Keratinocyte (primary cell): ENCODE data around the gene SLC6A8. TPM values are rescaled to one million over a fixed set of nuclear protein-coding genes. Genes with fewer than 3 reads are reported as not detected.

ENCODE experiments used
- DNase-seq: peaks from one replicate; pipeline ENCODE4 v3.0.0-alpha.2; 2011; ENCODE audit warnings: low read depth, missing footprints, low spot score
- FAIRE-seq: peaks from 2 replicates; lab custom pipeline; 2011; peaks lifted over from hg19 to GRCh38; lab: Jason Lieb, UNC
- H2AFZ ChIP-seq: 2 replicates; pipeline ENCODE4 v1.6.0; 2012; ENCODE audit warnings: low read length, control low read depth, inconsistent platforms; ENCODE audit not compliant: control insufficient read depth
- H3K27ac ChIP-seq: 2 replicates; pipeline ENCODE4 v1.5.1; 2011; ENCODE audit warnings: low read length; ENCODE audit not compliant: control insufficient read depth, insufficient read depth
- H3K27me3 ChIP-seq: 3 replicates; pipeline ENCODE4 v1.6.0; 2011; ENCODE audit warnings: low read length; ENCODE audit not compliant: control insufficient read depth, insufficient read depth; ENCODE audit errors: extremely low read depth
- H3K36me3 ChIP-seq, 2 experiments: 2 replicates in 1 of 2; 3 replicates in 1 of 2; pipeline ENCODE4 v1.5.1; 2011; ENCODE audit warnings: low read length in 2 of 2, mild to moderate bottlenecking in 1 of 2; ENCODE audit not compliant: control insufficient read depth in 2 of 2, insufficient read depth in 2 of 2; ENCODE audit errors: extremely low read depth in 1 of 2
- H3K4me1 ChIP-seq: 3 replicates; pipeline ENCODE4 v1.5.1; 2011; ENCODE audit warnings: low read length; ENCODE audit not compliant: control insufficient read depth, insufficient read depth; ENCODE audit errors: extremely low read depth
- H3K4me2 ChIP-seq: 3 replicates; pipeline ENCODE4 v1.6.0; 2011; ENCODE audit warnings: low read depth, low read length; ENCODE audit not compliant: control insufficient read depth, insufficient read depth; ENCODE audit errors: extremely low read depth
- H3K4me3 ChIP-seq, 3 experiments: fragments of 200-600 bp in 1 of 3; sonication (generic) in 1 of 3; 2 replicates in 2 of 3; 3 replicates in 1 of 3; pipeline ENCODE4 v1.5.1; 2011 to 2016; ENCODE audit warnings: low read length in 3 of 3, mild to moderate bottlenecking in 3 of 3, control low read depth in 2 of 3, inconsistent platforms in 1 of 3, low read depth in 1 of 3, mixed read lengths in 1 of 3, mixed run types in 1 of 3, moderate library complexity in 1 of 3; ENCODE audit not compliant: control insufficient read depth in 2 of 3, insufficient read depth in 2 of 3; ENCODE audit errors: extremely low read depth in 1 of 3
- H3K79me2 ChIP-seq: 2 replicates; pipeline ENCODE4 v1.6.0; 2012; ENCODE audit warnings: low read length; ENCODE audit not compliant: control insufficient read depth, insufficient read depth
- H3K9ac ChIP-seq: 3 replicates; pipeline ENCODE4 v1.6.0; 2011; ENCODE audit warnings: low read length; ENCODE audit not compliant: control insufficient read depth, insufficient read depth; ENCODE audit errors: extremely low read depth
- H3K9me1 ChIP-seq: 3 replicates; pipeline ENCODE4 v1.6.0; 2011; ENCODE audit warnings: low read length; ENCODE audit not compliant: control insufficient read depth, insufficient read depth; ENCODE audit errors: extremely low read depth
- H3K9me3 ChIP-seq: 2 replicates; pipeline ENCODE4 v1.5.1; 2012; ENCODE audit warnings: low read depth, low read length; ENCODE audit not compliant: control insufficient read depth
- H4K20me1 ChIP-seq: 3 replicates; pipeline ENCODE4 v1.6.0; 2011; ENCODE audit warnings: low read length; ENCODE audit not compliant: control insufficient read depth, insufficient read depth; ENCODE audit errors: extremely low read depth
- CTCF ChIP-seq, 3 experiments: IDR thresholded peaks in 1 of 3; conservative IDR thresholded peaks in 1 of 3; optimal IDR thresholded peaks in 1 of 3; 2 replicates in 2 of 3; 3 replicates in 1 of 3; pipeline versions ENCODE3 to v1.5.1; 2011; ENCODE audit warnings: low read length in 3 of 3, mild to moderate bottlenecking in 3 of 3, moderate library complexity in 2 of 3, control low read depth in 1 of 3, inconsistent platforms in 1 of 3; ENCODE audit not compliant: insufficient read depth in 2 of 3; ENCODE audit errors: extremely low read depth in 1 of 3
- EZH2 ChIP-seq: IDR thresholded peaks from one replicate; pipeline ENCODE4 v1.6.1; 2012; ENCODE audit warnings: inconsistent platforms, mild to moderate bottlenecking, low read length, moderate library complexity
- dilution Hi-C: fragments of 300-500 bp; cut with MboI; formaldehyde crosslinking; loops from one replicate; pipeline ENCODE4 v1.7.0; 2020; ENCODE audit warnings: low sequenced_read_pairs; ENCODE audit not compliant: extremely low pct_ligation_motif_present
- polyA plus RNA-seq, 5 experiments: library from polyadenylated mRNA; depleted of rRNA in 3 of 5; stranded (reverse) in 3 of 5; stranded (forward) in 1 of 5; unstranded in 1 of 5; fragments of >200 nt; gene quantifications; 1 replicate in 1 of 5; 2 replicates in 3 of 5; 3 replicates in 1 of 5; pipeline versions ENCODE4 v1.2.1 to v1.2.3, GENCODE V29; 2011 to 2012; ENCODE audit warnings: missing spikeins in 2 of 5, low read depth in 1 of 5, low replicate concordance in 1 of 5

SLC6A8 gene
- polyA plus RNA-seq, 1 donor (not counting 4 experiments of a cell fraction or from before 2014, with no cell fraction given) = 33.6 TPM

GRCh38 chrX:153638436-153639176, 49.1 kb upstream of the SLC6A8 start:
- FAIRE-seq = no peak
- Histone ChIP-seq H3K4me2 (no peak overlapping the region), H3K27ac (no peak overlapping the region), H4K20me1 (no peaks in the 10 kb centered on the region), H3K9me3 (peaks cover 2% of the 10 kb centered on the region), H3K9ac (no peak overlapping the region), H3K9me1 (no peaks in the 10 kb centered on the region), H3K36me3 (no peaks in the 10 kb centered on the region), H3K79me2 (no peaks in the 10 kb centered on the region), H3K27me3 (peaks cover 46% of the 10 kb centered on the region), H3K4me1 (peaks cover 3% of the 10 kb centered on the region), H3K4me3 (no peak overlapping the region), H2AFZ (no peak overlapping the region)
- DNase-seq = no peak
- TF ChIP-seq CTCF (optimal IDR thresholded peaks at IDR 0.05 in 1 of 3, IDR thresholded peaks at IDR 0.05 in 1 of 3, conservative IDR thresholded peaks at IDR 0.05 in 1 of 3; ENCODE audit: extremely low read depth in 1 of 3, insufficient read depth in 2 of 3, low read length in 3 of 3) (no peak), EZH2 (no peak)
- dilution Hi-C loops = no loop called here

GRCh38 chrX:153639177-153640044, 48.3 kb upstream of the SLC6A8 start:
- no peak overlapping the region for H2AFZ ChIP-seq
- no peak overlapping the region for H3K4me2 ChIP-seq
- TF ChIP-seq EZH2 = no peak
- no peak for TF ChIP-seq CTCF (optimal IDR thresholded peaks at IDR 0.05 in 1 of 3, IDR thresholded peaks at IDR 0.05 in 1 of 3, conservative IDR thresholded peaks at IDR 0.05 in 1 of 3; ENCODE audit: extremely low read depth in 1 of 3, insufficient read depth in 2 of 3, low read length in 3 of 3)
- dilution Hi-C loops = no loop called here
- DNase-seq (no peak), FAIRE-seq (no peak)
- H4K20me1 ChIP-seq = no peaks in the 10 kb centered on the region
- no peaks in the 10 kb centered on the region for H3K79me2 ChIP-seq
- H3K36me3 ChIP-seq = no peaks in the 10 kb centered on the region
- H3K27me3 ChIP-seq = peaks cover 50% of the 10 kb centered on the region
- H3K9me3 ChIP-seq = no peaks in the 10 kb centered on the region
- H3K9me1 ChIP-seq = no peaks in the 10 kb centered on the region
- H3K9ac ChIP-seq = no peak overlapping the region
- H3K27ac ChIP-seq = no peak overlapping the region
- H3K4me1 ChIP-seq = peaks cover 3% of the 10 kb centered on the region
- H3K4me3 ChIP-seq = no peak overlapping the region
